PC-9 (cell line): ENCODE measurements around the gene LAMA2. TPM values are rescaled to one million over a fixed set of nuclear protein-coding genes. Genes with fewer than 3 reads are reported as not detected.
A peak's percentile ranks its signal among the peaks of the same experiment; 100 is the strongest.

Experiments
- BruUV-seq: library from RNA; stranded (reverse); fragments of 400-500 nt; replicated peaks from 2 replicates; lab custom pipeline; 2021; lab: Mats Ljungman, UMichigan
- CTCF ChIA-PET: fragments of 300-600 bp; sonication (Branson Sonifier 250); formaldehyde crosslinking; loops from one replicate; lab custom pipeline; 2022; ENCODE audit warnings: antibody characterized with exemption; lab: Charles Lee
- POLR2A ChIA-PET: fragments of 300-600 bp; sonication (Branson Sonifier 250); formaldehyde crosslinking; loops from one replicate; lab custom pipeline; 2022; ENCODE audit warnings: antibody characterized with exemption; ENCODE audit not compliant: unreplicated experiment; lab: Charles Lee
- DNase-seq, 2 experiments: peaks; one replicate each; pipeline versions ENCODE4 v3.0.0 to v3.0.0-alpha.2; 2015 to 2022; ENCODE audit warnings: mixed read lengths in 1 of 2
- H2AFZ ChIP-seq: fragments of 200-600 bp; sonication (generic); 2 replicates; pipeline ENCODE4 v1.8.1; 2017; ENCODE audit warnings: antibody characterized with exemption
- H3F3A ChIP-seq: fragments of 200-600 bp; sonication (generic); 2 replicates; pipeline ENCODE4 v1.8.1; 2017; ENCODE audit warnings: antibody characterized with exemption, mild to moderate bottlenecking, low read depth; ENCODE audit not compliant: insufficient read depth
- H3K27ac ChIP-seq: fragments of 200-600 bp; sonication (generic); 2 replicates; pipeline ENCODE4 v1.6.1; 2016; ENCODE audit warnings: mixed run types
- H3K27me3 ChIP-seq: fragments of 200-600 bp; sonication (generic); 2 replicates; pipeline ENCODE4 v1.6.1; 2016; ENCODE audit warnings: low read depth, mixed run types; ENCODE audit not compliant: insufficient read depth
- H3K36me3 ChIP-seq: fragments of 200-600 bp; sonication (generic); 2 replicates; pipeline ENCODE4 v1.6.1; 2016; ENCODE audit warnings: low read depth, mixed run types
- H3K4me1 ChIP-seq: fragments of 200-600 bp; sonication (generic); replicated peaks from 2 replicates; pipeline ENCODE4 v1.6.1; 2016; ENCODE audit warnings: mixed run types; ENCODE audit not compliant: insufficient read depth
- H3K4me2 ChIP-seq: fragments of 200-600 bp; sonication (generic); 2 replicates; pipeline ENCODE4 v1.6.1; 2017; ENCODE audit warnings: mixed run types
- H3K4me3 ChIP-seq: fragments of 200-600 bp; sonication (generic); 2 replicates; pipeline ENCODE4 v1.6.1; 2016; ENCODE audit warnings: mixed run types
- H3K79me2 ChIP-seq: fragments of 200-600 bp; sonication (generic); 2 replicates; pipeline ENCODE4 v1.6.1; 2017; ENCODE audit warnings: low read depth, mixed run types
- H3K9me2 ChIP-seq: fragments of 200-600 bp; sonication (generic); 2 replicates; pipeline ENCODE4 v1.8.1; 2017; ENCODE audit warnings: mild to moderate bottlenecking; ENCODE audit not compliant: insufficient read depth
- H3K9me3 ChIP-seq: fragments of 200-600 bp; sonication (generic); 2 replicates; pipeline ENCODE4 v1.8.1; 2016; ENCODE audit warnings: low read depth; ENCODE audit not compliant: insufficient read depth
- H4K20me1 ChIP-seq: fragments of 200-600 bp; sonication (generic); 2 replicates; pipeline ENCODE4 v1.8.1; 2017; ENCODE audit not compliant: insufficient read depth
- CTCF ChIP-seq: fragments of 200-600 bp; sonication (generic); conservative IDR thresholded peaks from 2 replicates; pipeline ENCODE4 v1.6.1; 2017; ENCODE audit warnings: mixed run types, antibody characterized with exemption, mild to moderate bottlenecking, moderate library complexity
- EZH2 ChIP-seq: fragments of 200-600 bp; sonication (generic); IDR thresholded peaks from 2 replicates; pipeline ENCODE4 v1.8.0; 2017; ENCODE audit warnings: antibody characterized with exemption, low read depth
- intact Hi-C: fragments of 100-400 bp; cut with micrococcal nuclease; formaldehyde crosslinking; loops from one replicate; pipeline ENCODE4 v1.10.0; 2022; ENCODE audit not compliant: unreplicated experiment
- total RNA-seq: library from RNA; stranded (reverse); gene quantifications from 2 replicates; pipeline ENCODE4 v1.2.3, GENCODE V29; 2021

The LAMA2 gene
- total RNA-seq, 1 experiment from 2014 or later = 2.8 TPM

- H3K9me2 ChIP-seq = no peaks in the 10 kb centered on the region
- no peaks in the 10 kb centered on the region for H3K36me3 ChIP-seq
- CTCF ChIA-PET = no interaction called here
- H3K4me1 ChIP-seq = no peaks in the 10 kb centered on the region
- H3K9me3 ChIP-seq = no peaks in the 10 kb centered on the region; the same call in 1 of the 2 replicates
- no peak overlapping the region for H2AFZ ChIP-seq
- no peaks in the 10 kb centered on the region for H4K20me1 ChIP-seq
- no peak overlapping the region for H3K4me3 ChIP-seq
- BruUV-seq = no TSS peak
- TF ChIP-seq CTCF = no peak
- no peak for TF ChIP-seq EZH2
- no peak for DNase-seq
- intact Hi-C loops = no loop called here
- no peak overlapping the region for H3K27ac ChIP-seq
- H3K79me2 ChIP-seq = no peaks in the 10 kb centered on the region
- H3K4me2 ChIP-seq = no peak overlapping the region
- H3F3A ChIP-seq = no peaks in the 10 kb centered on the region
- H3K27me3 ChIP-seq = no peaks in the 10 kb centered on the region
- POLR2A ChIA-PET = no interaction called here
Measured at GRCh38 chr6:129124347-129124746, 241.4 kb downstream of the LAMA2 start.

- no peaks in the 10 kb centered on the region for H3K9me2 ChIP-seq
- H3K4me2 ChIP-seq = no peak overlapping the region
- H4K20me1 ChIP-seq = no peaks in the 10 kb centered on the region
- no peak overlapping the region for H3K4me3 ChIP-seq
- no TSS peak for BruUV-seq
- no peak for TF ChIP-seq EZH2
- TF ChIP-seq CTCF = no peak
- no peaks in the 10 kb centered on the region for H3K4me1 ChIP-seq
- H3F3A ChIP-seq = no peaks in the 10 kb centered on the region
- H3K36me3 ChIP-seq = no peaks in the 10 kb centered on the region
- H3K27ac ChIP-seq = no peak overlapping the region
- POLR2A ChIA-PET = interaction anchor here (0.6 kb wide), 1 partner anchor 16 kb away, joined by 4 read pairs; no protein-coding TSS in a partner anchor
- H2AFZ ChIP-seq = no peak overlapping the region
- H3K9me3 ChIP-seq = no peaks in the 10 kb centered on the region; the same call in 1 of the 2 replicates
- intact Hi-C loops = no loop called here
- no peak for DNase-seq
- H3K27me3 ChIP-seq = no peaks in the 10 kb centered on the region
- CTCF ChIA-PET = interaction anchor here (0.6 kb wide), 1 partner anchor 221 kb away, joined by 10 read pairs; no protein-coding TSS in a partner anchor
- no peaks in the 10 kb centered on the region for H3K79me2 ChIP-seq
Measured at GRCh38 chr6:129130106-129130505, 247.2 kb downstream of the LAMA2 start.

GRCh38 chr6:129130959-129131681 is 248.2 kb downstream of the LAMA2 start:
- Histone ChIP-seq H2AFZ (peak overlapping the region; percentile 31; the same call in 1 of the 2 replicates), H3K4me1 (no peaks in the 10 kb centered on the region), H3K36me3 (no peaks in the 10 kb centered on the region), H3K79me2 (no peaks in the 10 kb centered on the region), H3K4me2 (no peak overlapping the region), H4K20me1 (no peaks in the 10 kb centered on the region), H3K27ac (no peak overlapping the region), H3K9me2 (no peaks in the 10 kb centered on the region), H3K27me3 (no peaks in the 10 kb centered on the region), H3K4me3 (no peak overlapping the region), H3K9me3 (no peaks in the 10 kb centered on the region; the same call in 1 of the 2 replicates), H3F3A (no peaks in the 10 kb centered on the region)
- no TSS peak for BruUV-seq
- ChIA-PET POLR2A (no interaction called here), CTCF (no interaction called here)
- DNase-seq = no peak
- TF ChIP-seq CTCF = no peak
- TF ChIP-seq EZH2 = no peak
- intact Hi-C loops = no loop called here
